C1 segment of cervical spinal cord (tissue), 14 donors: ENCODE measurements around the gene COX19.
"Not testable (repeated sequence)": the region's sequence is repeated elsewhere in the genome, so short reads cannot be mapped to it uniquely, and the experiment has no call there.

ENCODE experiments used
- DNase-seq, 14 donors: peaks; one replicate each; lab custom pipeline; 2025; lab: John Stamatoyannopoulos, UW

COX19 gene

GRCh38 chr7:1011297-1012003, 36.1 kb upstream of the COX19 start:
- no peak for DNase-seq

- DNase-seq = no peak
Observed at GRCh38 chr7:1010226-1010625, 34.9 kb upstream of the COX19 start.

DNA sequence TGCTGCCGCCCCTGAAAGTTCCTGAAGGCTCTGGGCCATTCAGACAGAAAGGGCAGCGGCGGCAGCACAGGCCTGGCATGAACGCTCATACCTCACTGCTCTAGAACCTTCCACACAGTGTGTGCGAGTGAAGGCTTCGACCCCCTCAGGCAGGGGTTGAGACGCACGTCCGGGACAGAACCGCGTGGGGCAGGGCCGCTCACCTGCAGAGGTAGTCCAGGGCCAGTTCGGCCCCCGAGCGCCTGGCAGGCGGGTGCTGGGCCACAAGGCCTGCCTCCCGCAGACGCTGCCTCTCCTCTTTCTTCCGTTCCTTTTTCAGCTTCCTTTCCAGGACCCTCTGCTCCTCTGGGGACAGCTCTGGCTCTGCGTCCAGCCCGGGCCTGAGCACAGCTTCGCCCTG, 34.4 kb upstream of the COX19 start:
- DNase-seq = no peak

GRCh38 chr7:1008733-1009363, 33.5 kb upstream of the COX19 start:
- DNase-seq = no peak

- no peak for DNase-seq
Observed at GRCh38 chr7:1007901-1008300, 32.6 kb upstream of the COX19 start.

DNA sequence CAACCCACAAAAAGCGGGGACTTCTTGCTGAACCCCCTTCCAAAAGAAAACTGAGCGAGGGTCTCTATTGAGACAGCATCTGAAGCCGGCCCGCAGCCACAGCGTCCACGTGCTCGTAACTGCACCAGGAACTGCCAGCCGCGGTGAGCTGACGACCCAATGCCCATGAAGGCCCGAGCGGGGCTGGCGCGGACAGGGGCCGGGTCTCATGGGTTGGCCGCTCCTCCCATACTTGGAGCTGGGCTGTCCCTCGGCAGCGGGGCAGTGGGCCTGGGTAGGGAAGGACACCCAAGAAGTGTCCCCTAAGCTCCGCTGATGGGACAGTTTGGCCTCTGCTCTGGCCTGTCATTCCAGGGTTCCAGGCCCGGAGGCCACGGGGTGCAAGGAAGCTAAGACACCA, 30.0 kb upstream of the COX19 start:
- no peak for DNase-seq

- DNase-seq = no peak
Observed at GRCh38 chr7:1004018-1004852, 28.9 kb upstream of the COX19 start.

DNA sequence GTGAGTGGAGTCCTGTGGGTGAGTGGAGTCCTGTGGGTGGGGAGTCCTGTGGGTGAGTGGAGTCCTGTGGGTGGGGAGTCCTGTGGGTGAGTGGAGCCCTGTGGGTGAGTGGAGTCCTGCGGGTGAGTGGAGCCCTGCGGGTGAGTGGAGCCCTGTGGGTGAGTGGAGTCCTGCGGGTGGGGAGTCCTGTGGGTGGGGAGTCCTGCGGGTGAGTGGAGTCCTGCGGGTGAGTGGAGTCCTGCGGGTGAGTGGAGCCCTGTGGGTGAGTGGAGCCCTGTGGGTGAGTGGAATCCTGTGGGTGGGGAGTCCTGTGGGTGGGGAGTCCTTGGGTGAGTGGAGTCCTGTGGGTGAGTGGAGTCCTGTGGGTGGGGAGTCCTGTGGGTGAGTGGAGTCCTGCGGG, 27.1 kb upstream of the COX19 start:
- not testable (repeated sequence) for DNase-seq

DNA sequence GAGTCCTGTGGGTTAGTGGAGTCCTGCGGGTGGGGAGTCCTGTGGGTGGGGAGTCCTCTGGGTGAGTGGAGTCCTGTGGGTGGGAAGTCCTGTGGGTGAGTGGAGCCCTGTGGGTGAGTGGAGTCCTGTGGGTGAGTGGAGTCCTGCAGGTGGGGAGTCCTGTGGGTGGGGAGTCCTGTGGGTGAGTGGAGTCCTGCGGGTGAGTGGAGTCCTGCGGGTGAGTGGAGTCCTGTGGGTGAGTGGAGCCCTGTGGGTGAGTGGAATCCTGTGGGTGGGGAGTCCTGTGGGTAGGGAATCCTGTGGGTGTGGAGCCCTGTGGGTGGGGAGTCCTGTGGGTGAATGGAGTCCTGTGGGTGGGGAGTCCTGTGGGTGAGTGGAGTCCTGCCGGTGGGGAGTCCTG, 26.7 kb upstream of the COX19 start:
- not testable (repeated sequence) for DNase-seq

GRCh38 chr7:1001069-1001770, 25.9 kb upstream of the COX19 start:
- not testable (repeated sequence) for DNase-seq

DNA sequence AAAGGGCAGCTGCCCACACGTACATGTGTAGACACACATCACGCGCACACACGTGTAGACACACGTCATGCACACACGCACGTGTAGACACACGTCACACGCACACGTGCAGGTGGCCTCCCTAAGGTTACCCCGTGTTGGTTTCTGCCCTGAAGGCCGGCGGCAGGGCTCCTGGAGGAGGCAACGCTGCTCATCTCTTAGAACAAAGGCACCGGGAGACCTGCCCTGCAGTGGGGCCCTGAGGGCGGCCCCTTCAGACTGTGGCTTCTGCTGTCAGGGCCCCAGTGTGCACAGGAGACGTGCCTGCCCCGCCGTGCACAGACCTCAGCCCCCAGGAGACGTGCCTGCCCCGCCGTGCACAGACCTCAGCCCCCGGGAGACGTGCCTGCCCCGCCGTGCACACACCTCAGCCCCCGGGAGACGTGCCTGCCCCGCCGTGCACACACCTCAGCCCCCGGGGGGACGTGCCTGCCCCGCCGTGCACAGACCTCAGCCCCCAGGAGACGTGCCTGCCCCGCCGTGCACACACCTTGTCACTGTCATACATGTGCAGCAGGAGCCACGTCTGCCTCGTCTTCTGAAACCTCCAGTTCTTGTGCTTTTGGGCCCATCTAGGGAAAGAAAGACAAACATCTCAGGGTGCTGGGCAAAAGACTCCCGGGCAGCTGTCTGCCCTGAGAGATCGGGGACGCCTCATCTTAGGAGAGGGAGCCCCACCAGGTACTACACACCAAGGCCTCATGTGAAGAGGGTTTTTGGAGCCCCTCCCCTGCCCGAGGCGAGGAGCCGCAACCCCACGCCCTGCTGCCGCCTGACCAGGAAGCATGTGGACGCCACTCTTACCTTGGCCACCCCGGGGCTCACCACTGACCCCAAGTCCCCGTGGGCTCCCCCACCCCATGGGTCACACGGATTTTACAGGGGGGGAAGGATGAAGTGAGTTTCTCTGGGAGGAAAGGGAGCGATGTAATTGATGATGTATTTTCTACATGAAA, 24.9 kb upstream of the COX19 start:
- no peak for DNase-seq

- DNase-seq = no peak
Observed at GRCh38 chr7:999149-999879, 24.0 kb upstream of the COX19 start.

GRCh38 chr7:997404-998395, 22.4 kb upstream of the COX19 start:
- DNase-seq = peak in 1 of 14 donors; percentile 15

GRCh38 chr7:996079-996872, 20.9 kb upstream of the COX19 start:
- DNase-seq = no peak

GRCh38 chr7:995571-995970, 20.2 kb upstream of the COX19 start:
- no peak for DNase-seq

DNA sequence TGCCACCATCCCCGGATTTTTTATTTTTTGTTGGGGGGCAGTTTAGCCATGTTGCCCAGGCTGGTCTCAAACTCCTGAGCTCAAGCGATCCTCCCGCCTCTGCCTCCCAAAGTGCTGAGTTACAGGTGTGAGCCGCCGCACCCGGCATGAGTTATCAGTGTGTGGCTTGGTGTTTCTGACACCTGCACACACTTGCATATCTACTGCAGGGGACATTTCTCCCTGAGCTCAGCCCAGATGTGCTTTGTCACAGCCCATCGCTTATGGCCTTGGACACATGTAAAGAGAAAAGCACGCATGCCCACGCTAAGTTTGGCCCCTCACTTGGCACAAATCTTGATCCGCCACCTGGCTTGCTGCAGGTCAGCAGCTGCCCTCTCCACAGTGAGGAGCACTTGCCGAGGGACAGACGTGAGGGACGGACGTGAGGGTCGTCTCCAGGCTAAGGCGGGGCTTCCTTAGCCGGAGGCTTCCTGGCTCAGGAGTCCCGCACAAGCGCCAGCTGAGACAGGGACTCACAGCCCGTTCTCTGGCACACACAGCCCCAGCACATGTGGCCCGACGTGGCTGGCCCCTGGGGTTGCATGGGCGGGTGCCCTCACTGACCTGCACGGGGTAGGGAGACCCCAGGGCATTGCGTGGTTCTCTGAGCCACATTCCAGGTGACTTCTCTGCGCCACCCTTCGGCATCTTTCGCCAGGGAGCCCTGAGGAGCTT, 19.4 kb upstream of the COX19 start:
- DNase-seq = no peak
